ENCODE results near the gene AQP5. TPM values are rescaled to one million over a fixed set of nuclear protein-coding genes. Genes with fewer than 3 reads are reported as not detected.

The AQP5 gene
- total and polyA plus RNA-seq, 2 of the 8 experiments (the other 6 are each of a cell fraction or from before 2014, with no cell fraction given), result 2.5 to 3.2 TPM

DNA sequence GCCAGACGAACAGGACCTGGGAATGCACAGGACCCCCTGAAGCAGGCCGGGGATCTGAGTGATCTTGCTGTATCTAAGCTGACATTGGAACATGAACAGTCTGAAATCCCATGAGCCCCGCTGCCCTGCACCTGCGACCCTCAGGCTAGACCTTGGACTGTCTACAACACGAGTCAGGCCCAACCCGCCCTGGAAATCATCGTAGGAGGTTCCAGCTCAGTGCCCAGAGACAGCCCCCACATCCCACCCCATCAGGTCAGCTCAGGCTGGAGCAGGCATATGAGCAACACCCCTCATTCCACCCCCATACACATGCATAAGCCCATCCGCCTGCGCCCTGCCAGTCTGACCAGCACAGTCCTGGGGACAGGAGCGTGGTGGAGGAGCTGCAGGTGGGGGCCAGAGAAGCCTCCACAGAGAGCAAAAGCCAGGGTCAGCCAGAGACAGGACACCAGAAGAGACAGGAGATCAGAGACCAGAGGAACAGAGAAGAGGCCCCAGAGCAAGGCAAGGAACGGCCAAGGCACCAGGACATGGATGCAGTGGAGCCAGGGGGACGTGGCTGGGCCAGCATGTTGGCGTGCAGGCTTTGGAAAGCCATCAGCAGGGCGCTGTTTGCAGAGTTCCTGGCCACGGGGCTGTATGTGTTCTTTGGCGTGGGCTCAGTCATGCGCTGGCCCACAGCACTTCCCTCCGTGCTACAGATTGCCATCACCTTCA is 11.1 kb downstream of the AQP5 start, which contains the start of gene AQP6:
Gene AQP6, plus strand, starts transcription at position 307 of the 720 bp plus-strand sequence. Its CDS starts 227 bp downstream, at position 534.
- no peak within 1 kb of the TSS for H2BK5ac ChIP-seq (ENCODE audit: low read depth, low read length)
- no peak within 1 kb of the TSS for H3K9ac ChIP-seq (replicated peaks in 1 of 4; ENCODE audit: extremely low read depth in 1 of 4, low read depth in 3 of 4, low read length in 3 of 4)
- no peak within 1 kb of the TSS for H2AK5ac ChIP-seq (ENCODE audit: low read depth, low read length)
- H3K23me2 ChIP-seq (ENCODE audit: low read depth, low read length), result no peaks in the 10 kb centered on the region
- POLR2A ChIA-PET (ENCODE audit: partially characterized antibody), result interaction anchor here (0.5 kb wide), 1 partner anchor 197 kb away, joined by 3 read pairs; no protein-coding TSS in a partner anchor
- no peak within 1 kb of the TSS for H3K4me3 ChIP-seq (ENCODE audit: extremely low read depth in 1 of 4, insufficient read depth in 2 of 4, low read depth in 3 of 4, low read length in 4 of 4)
- no peak within 1 kb of the TSS for H3K14ac ChIP-seq (ENCODE audit: insufficient read length)
- no peak within 1 kb of the TSS for H3K4ac ChIP-seq (replicated peaks; ENCODE audit: insufficient read length, low read depth, low read length)
- no peak within 1 kb of the TSS; the same call in 1 of the 2 replicates for H3K18ac ChIP-seq (ENCODE audit: extremely low read depth, low read length)
- H3K23ac ChIP-seq (ENCODE audit: insufficient read length), result no peak within 1 kb of the TSS
- FAIRE-seq (no peak), DNase-seq (ENCODE audit: low read depth in 1 of 2, low spot score in 2 of 2) (no peak)
- peaks cover 0 to 6% (median 1%) of the 10 kb centered on the region in 4 experiments; a peak in 2 of 7 replicates for H3K4me1 ChIP-seq (replicated peaks in 1 of 4; ENCODE audit: control insufficient read depth in 3 of 4, insufficient read depth in 4 of 4, low read length in 3 of 4)
- no peak within 1 kb of the TSS for H2BK20ac ChIP-seq (ENCODE audit: low read length)
- H3K36me3 ChIP-seq (ENCODE audit: control insufficient read depth in 2 of 4, insufficient read depth in 4 of 4, low read length in 3 of 4), result no peaks in the 10 kb centered on the region
- WGBS, 2 experiments (ENCODE audit: extremely low coverage in 1 of 2, insufficient coverage in 1 of 2, insufficient read length in 1 of 2, insufficient replicate concordance in 2 of 2, low coverage in 1 of 2, low lambda C conversion rate in 2 of 2, missing lambda C conversion rate in 1 of 2), result 86% methylated on average over 18 of the region's 18 CpGs; no CpG with 5 or more reads in 1 of the 2 experiments
- H4K20me1 ChIP-seq (replicated peaks in 1 of 2; ENCODE audit: control insufficient read depth in 1 of 2, insufficient read depth in 2 of 2, low read length in 2 of 2), result no peaks in the 10 kb centered on the region
- H4K5ac ChIP-seq (ENCODE audit: insufficient read length, low read depth, low read length), result no peak within 1 kb of the TSS
- no peak within 1 kb of the TSS for H3K27ac ChIP-seq (ENCODE audit: low read depth, low read length)
- H4K8ac ChIP-seq (ENCODE audit: extremely low read depth, insufficient read depth, low read length), result peak within 1 kb of the TSS; percentile 53; the same call in 1 of the 2 replicates
- peaks cover 0 to 11% (median 8%) of the 10 kb centered on the region in 4 experiments; a peak in 6 of 7 replicates for H3K27me3 ChIP-seq (replicated peaks in 1 of 4; ENCODE audit: control insufficient read depth in 3 of 4, extremely low read depth in 1 of 4, insufficient read depth in 3 of 4, low read length in 3 of 4)
- no peaks in the 10 kb centered on the region for H3K9me3 ChIP-seq (ENCODE audit: insufficient read depth in 2 of 2, low read depth in 1 of 2, low read length in 1 of 2)
- H3K79me1 ChIP-seq (ENCODE audit: low read depth, low read length), result no peaks in the 10 kb centered on the region
- H2BK15ac ChIP-seq (ENCODE audit: low read length), result no peak within 1 kb of the TSS
- CTCF ChIA-PET (ENCODE audit: partially characterized antibody), result interaction anchor here (0.5 to 23.0 kb wide), 13 partner anchors 4 to 185 kb away, joined by 3 to 420 read pairs (median 7); partner anchors contain the start of genes AQP5, AQP6 and ASIC1
- H2AFZ ChIP-seq (ENCODE audit: low read length), result no peak within 1 kb of the TSS
- no peak within 1 kb of the TSS for H2BK12ac ChIP-seq (ENCODE audit: low read depth, low read length)
- no peak within 1 kb of the TSS for H4K91ac ChIP-seq (replicated peaks; ENCODE audit: insufficient read length, low read length)
- no peaks in the 10 kb centered on the region for H3K79me2 ChIP-seq (ENCODE audit: control insufficient read depth in 1 of 2, insufficient read depth in 2 of 2, low read length in 2 of 2)
- no peak within 1 kb of the TSS for H3K4me2 ChIP-seq (ENCODE audit: insufficient read depth in 1 of 2, low read depth in 2 of 2, low read length in 2 of 2)
- H3K56ac ChIP-seq (replicated peaks; ENCODE audit: insufficient read length, low read depth, low read length), result no peak within 1 kb of the TSS
- no peak within 1 kb of the TSS for H2BK120ac ChIP-seq (replicated peaks; ENCODE audit: low read depth, low read length)
- TF ChIP-seq YY1 (IDR thresholded peaks at IDR 0.05; ENCODE audit: low read depth, low read length), result no peak
- no peak for TF ChIP-seq CHD2 (IDR thresholded peaks at IDR 0.05; ENCODE audit: low read length)
- TF ChIP-seq EGR1 (IDR thresholded peaks at IDR 0.05; ENCODE audit: borderline replicate concordance, low read depth, low read length), result no peak
- no peak for TF ChIP-seq JUND (IDR thresholded peaks at IDR 0.05; ENCODE audit: low read length)
- TF ChIP-seq SIN3A (conservative IDR thresholded peaks at IDR 0.05 in 1 of 2, IDR thresholded peaks at IDR 0.05 in 1 of 2; ENCODE audit: low read depth in 1 of 2, low read length in 2 of 2), result no peak
- TF ChIP-seq, protein P1, sequence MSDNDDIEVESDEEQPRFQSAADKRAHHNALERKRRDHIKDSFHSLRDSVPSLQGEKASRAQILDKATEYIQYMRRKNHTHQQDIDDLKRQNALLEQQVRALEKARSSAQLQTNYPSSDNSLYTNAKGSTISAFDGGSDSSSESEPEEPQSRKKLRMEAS (IDR thresholded peaks at IDR 0.05), result no peak
- no peak for TF ChIP-seq SUZ12 (IDR thresholded peaks at IDR 0.05; ENCODE audit: low read length)
- no peak for TF ChIP-seq HDAC6 (IDR thresholded peaks at IDR 0.05; ENCODE audit: low read depth, low read length)
- no peak for TF ChIP-seq SAP30 (IDR thresholded peaks at IDR 0.05; ENCODE audit: insufficient read depth, insufficient replicate concordance, low read length)
- TF ChIP-seq TEAD4 (IDR thresholded peaks at IDR 0.05; ENCODE audit: low read depth, low read length), result no peak
- TF ChIP-seq POLR2A (IDR thresholded peaks at IDR 0.05; ENCODE audit: control extremely low read depth in 1 of 2, low read depth in 2 of 2, low read length in 2 of 2), result no peak
- TF ChIP-seq CREB1 (IDR thresholded peaks at IDR 0.05), result no peak
- no peak for TF ChIP-seq GTF2F1 (IDR thresholded peaks at IDR 0.05; ENCODE audit: borderline replicate concordance, low read depth, low read length)
- no peak for TF ChIP-seq POLR2AphosphoS5 (IDR thresholded peaks at IDR 0.05; ENCODE audit: low read depth, low read length)

All from H1 (cell line).